ENCODE measurements around the gene CACNA1I. TPM values are rescaled to one million over a fixed set of nuclear protein-coding genes. Genes with fewer than 3 reads are reported as not detected.

The CACNA1I gene
- total and polyA plus RNA-seq, 2 experiments from 2014 or later: 0.17 to 0.21 TPM

DNA sequence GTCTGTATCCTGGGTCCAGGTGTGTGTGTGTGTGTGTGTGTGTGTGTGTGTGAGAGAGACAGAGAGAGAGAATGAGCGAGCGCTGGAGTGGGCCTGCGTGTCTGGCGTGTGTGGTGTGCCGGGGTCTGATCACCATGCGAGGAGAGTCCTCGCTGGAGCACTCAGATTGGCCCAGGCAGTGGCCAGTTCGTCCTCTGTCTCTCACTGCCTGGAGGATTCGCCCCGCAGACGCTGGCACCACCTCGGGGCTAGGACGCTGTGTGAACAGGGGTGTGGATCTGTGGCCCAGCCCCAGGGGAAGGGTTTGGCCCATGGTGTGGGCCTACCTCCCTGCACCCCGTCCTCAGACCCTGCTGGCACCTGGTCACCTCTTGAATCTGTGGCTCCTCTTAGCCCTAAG, 11.6 kb upstream of the CACNA1I start:
- H4K20me1 ChIP-seq (ENCODE audit: insufficient read depth, poor library complexity, severe bottlenecking): no peaks in the 10 kb centered on the region
- TF ChIP-seq CTCF (IDR thresholded peaks at IDR 0.05; ENCODE audit: poor library complexity): no peak
- no peak for TF ChIP-seq EZH2phosphoT487 (IDR thresholded peaks at IDR 0.05; ENCODE audit: low read depth, severe bottlenecking, unreplicated experiment)
- no peak for TF ChIP-seq EZH2 (IDR thresholded peaks at IDR 0.05; ENCODE audit: borderline replicate concordance)
- 89% methylated on average over 14 of the region's 14 CpGs for WGBS (ENCODE audit: low lambda C conversion rate, missing lambda C conversion rate)
- H3K4me2 ChIP-seq: no peak overlapping the region
- peaks cover 11% of the 10 kb centered on the region for H3K4me1 ChIP-seq (ENCODE audit: insufficient read depth)
- H3K4me3 ChIP-seq: no peak overlapping the region
- no peaks in the 10 kb centered on the region for H3K79me2 ChIP-seq
- no peak overlapping the region for H2AFZ ChIP-seq
- DNase-seq (ENCODE audit: low spot score): no peak
- H3K36me3 ChIP-seq (replicated peaks; ENCODE audit: insufficient read depth, low read depth): no peaks in the 10 kb centered on the region
- H3K9me3 ChIP-seq (ENCODE audit: low read depth): no peaks in the 10 kb centered on the region
- peaks cover 53% of the 10 kb centered on the region for H3K27me3 ChIP-seq
- H3K9me2 ChIP-seq (replicated peaks; ENCODE audit: insufficient read depth): no peaks in the 10 kb centered on the region
- no peak overlapping the region for H3K27ac ChIP-seq

DNA sequence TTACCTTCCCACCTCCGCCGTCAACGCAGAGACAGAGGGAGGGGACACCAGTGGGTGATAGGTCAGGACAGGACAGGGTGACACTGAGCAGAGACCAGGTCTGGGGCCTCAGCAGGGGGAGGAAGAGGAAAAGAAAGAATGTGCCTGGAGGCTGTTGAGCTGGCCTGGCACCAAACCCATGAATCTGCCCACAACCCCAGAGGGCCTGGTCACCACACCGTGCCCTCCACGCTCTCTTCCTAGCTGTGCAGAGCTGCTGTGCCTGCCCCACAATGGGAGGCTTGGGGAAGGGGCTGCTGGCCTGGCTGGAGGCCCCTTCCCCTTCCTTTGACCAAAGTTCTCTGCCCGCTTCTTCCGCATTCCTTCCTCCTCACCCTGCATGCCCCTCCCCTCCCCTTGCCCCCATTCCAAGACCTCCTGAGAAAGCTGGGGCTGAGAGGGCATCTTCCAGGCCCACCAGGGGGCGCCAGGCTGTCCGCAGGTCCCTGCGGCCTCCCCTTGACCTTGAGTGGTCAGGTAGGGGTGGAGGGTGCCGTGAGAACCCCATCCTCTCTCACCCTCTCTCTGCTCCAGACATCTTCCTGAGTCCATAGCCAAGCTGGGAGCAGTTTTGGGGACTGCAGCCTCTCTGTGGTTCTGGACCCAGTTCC, 11.0 kb upstream of the CACNA1I start:
- H3K36me3 ChIP-seq (replicated peaks; ENCODE audit: insufficient read depth, low read depth): no peaks in the 10 kb centered on the region
- H3K27ac ChIP-seq: no peak overlapping the region
- peak; percentile 27 for DNase-seq (ENCODE audit: low spot score)
- no peak overlapping the region for H3K4me3 ChIP-seq
- H3K4me2 ChIP-seq: no peak overlapping the region
- no peak overlapping the region for H2AFZ ChIP-seq
- H3K9me2 ChIP-seq (replicated peaks; ENCODE audit: insufficient read depth): no peaks in the 10 kb centered on the region
- no peaks in the 10 kb centered on the region for H4K20me1 ChIP-seq (ENCODE audit: insufficient read depth, poor library complexity, severe bottlenecking)
- H3K79me2 ChIP-seq: no peaks in the 10 kb centered on the region
- H3K9me3 ChIP-seq (ENCODE audit: low read depth): no peaks in the 10 kb centered on the region
- H3K27me3 ChIP-seq: peaks cover 53% of the 10 kb centered on the region
- peaks cover 11% of the 10 kb centered on the region for H3K4me1 ChIP-seq (ENCODE audit: insufficient read depth)
- peak; percentile 41 for TF ChIP-seq CTCF (IDR thresholded peaks at IDR 0.05; ENCODE audit: poor library complexity)
- TF ChIP-seq EZH2phosphoT487 (IDR thresholded peaks at IDR 0.05; ENCODE audit: low read depth, severe bottlenecking, unreplicated experiment): no peak
- WGBS (ENCODE audit: low lambda C conversion rate, missing lambda C conversion rate): 56% methylated on average over 11 of the region's 11 CpGs

GRCh38 chr22:39560127-39560526, 10.4 kb upstream of the CACNA1I start:
- Histone ChIP-seq H3K9me2 (replicated peaks; ENCODE audit: insufficient read depth) (no peaks in the 10 kb centered on the region), H2AFZ (no peak overlapping the region), H3K79me2 (no peaks in the 10 kb centered on the region), H3K4me1 (ENCODE audit: insufficient read depth) (peaks cover 11% of the 10 kb centered on the region), H3K4me2 (no peak overlapping the region), H3K36me3 (replicated peaks; ENCODE audit: insufficient read depth, low read depth) (no peaks in the 10 kb centered on the region), H3K27ac (no peak overlapping the region), H3K9me3 (ENCODE audit: low read depth) (no peaks in the 10 kb centered on the region), H3K27me3 (peaks cover 51% of the 10 kb centered on the region), H3K4me3 (no peak overlapping the region), H4K20me1 (ENCODE audit: insufficient read depth, poor library complexity, severe bottlenecking) (no peaks in the 10 kb centered on the region)
- TF ChIP-seq EZH2phosphoT487 (IDR thresholded peaks at IDR 0.05; ENCODE audit: low read depth, severe bottlenecking, unreplicated experiment): no peak
- no peak for TF ChIP-seq CTCF (IDR thresholded peaks at IDR 0.05; ENCODE audit: poor library complexity)
- TF ChIP-seq EZH2 (IDR thresholded peaks at IDR 0.05; ENCODE audit: borderline replicate concordance): no peak
- 80% methylated on average over 6 of the region's 6 CpGs for WGBS (ENCODE audit: low lambda C conversion rate, missing lambda C conversion rate)
- DNase-seq (ENCODE audit: low spot score): no peak
